ENCODE data around the gene TAP2. TPM values are rescaled to one million over a fixed set of nuclear protein-coding genes. Genes with fewer than 3 reads are reported as not detected.

The TAP2 gene
- polyA plus RNA-seq, 1 of the 3 experiments (the other 2 are of a cell fraction) = 19.9 TPM

- peaks cover 0 to 7% of the 10 kb centered on the region in 2 experiments; a peak in 1 of 4 replicates for H3K4me1 ChIP-seq (ENCODE audit: control insufficient read depth in 1 of 2, insufficient read depth in 2 of 2, low read depth in 1 of 2, low read length in 1 of 2)
- no peak overlapping the region for H3K4me3 ChIP-seq (ENCODE audit: low read depth in 2 of 2, low read length in 1 of 2)
- no peaks in the 10 kb centered on the region for H3K79me2 ChIP-seq (ENCODE audit: insufficient read depth)
- 78% methylated on average over 5 of the region's 5 CpGs for WGBS (ENCODE audit: low lambda C conversion rate)
- TF ChIP-seq MEF2A (IDR thresholded peaks at IDR 0.05; ENCODE audit: borderline replicate concordance, low read depth) (no peak), REST (IDR thresholded peaks at IDR 0.05; ENCODE audit: low read depth, low read length) (no peak), GATA2 (CRISPR knock-in tag; IDR thresholded peaks at IDR 0.05) (no peak), YY1 (IDR thresholded peaks at IDR 0.05; ENCODE audit: low read depth) (no peak), NRF1 (IDR thresholded peaks at IDR 0.05; ENCODE audit: low read depth, low read length) (no peak)
- POLR2A ChIA-PET = no interaction called here
- no peak overlapping the region for H2AFZ ChIP-seq (ENCODE audit: low read depth)
- peaks cover under 1% of the 10 kb centered on the region for H3F3A ChIP-seq (replicated peaks; ENCODE audit: insufficient read depth)
- H3K9me2 ChIP-seq = no peaks in the 10 kb centered on the region
- no peaks in the 10 kb centered on the region for H4K20me1 ChIP-seq (ENCODE audit: insufficient read depth)
- DNase-seq = no peak
- peaks cover 8 to 20% of the 10 kb centered on the region in 2 experiments for H3K36me3 ChIP-seq (replicated peaks in 1 of 2; ENCODE audit: control insufficient read depth in 1 of 2, insufficient read depth in 2 of 2, low read length in 1 of 2)
- CTCF ChIA-PET = interaction anchor here (2.6 to 3.2 kb wide), 2 partner anchors 20 to 35 kb away, joined by 7 to 20 read pairs; partner anchors contain the start of genes PSMB9 and TAP1
- no peak overlapping the region for H3K27ac ChIP-seq (ENCODE audit: low read depth in 2 of 2, low read length in 1 of 2)
- H3K9me3 ChIP-seq = no peaks in the 10 kb centered on the region
- H3K9ac ChIP-seq = no peak overlapping the region
- H3K4me2 ChIP-seq = no peak overlapping the region
- H3K27me3 ChIP-seq (ENCODE audit: insufficient read depth) = no peaks in the 10 kb centered on the region
Measured at GRCh38 chr6:32833664-32834063, 4.9 kb downstream of the TAP2 start.

GRCh38 chr6:32832535-32832934, 6.0 kb downstream of the TAP2 start:
- Histone ChIP-seq H3K9me3 (no peaks in the 10 kb centered on the region), H3K9me2 (no peaks in the 10 kb centered on the region), H2AFZ (ENCODE audit: low read depth) (no peak overlapping the region), H3K4me1 (ENCODE audit: control insufficient read depth in 1 of 2, insufficient read depth in 2 of 2, low read depth in 1 of 2, low read length in 1 of 2) (peaks cover 0 to 2% of the 10 kb centered on the region in 2 experiments; a peak in 1 of 4 replicates), H3K79me2 (ENCODE audit: insufficient read depth) (no peaks in the 10 kb centered on the region), H3K36me3 (replicated peaks in 1 of 2; ENCODE audit: control insufficient read depth in 1 of 2, insufficient read depth in 2 of 2, low read length in 1 of 2) (peaks cover 8 to 20% of the 10 kb centered on the region in 2 experiments), H3K4me2 (no peak overlapping the region), H3F3A (replicated peaks; ENCODE audit: insufficient read depth) (no peaks in the 10 kb centered on the region), H4K20me1 (ENCODE audit: insufficient read depth) (no peaks in the 10 kb centered on the region), H3K27me3 (ENCODE audit: insufficient read depth) (no peaks in the 10 kb centered on the region), H3K27ac (ENCODE audit: low read depth in 2 of 2, low read length in 1 of 2) (no peak overlapping the region), H3K4me3 (ENCODE audit: low read depth in 2 of 2, low read length in 1 of 2) (no peak overlapping the region), H3K9ac (no peak overlapping the region)
- WGBS (ENCODE audit: low lambda C conversion rate) = 97% methylated on average over 13 of the region's 13 CpGs
- TF ChIP-seq CTCF (IDR thresholded peaks at IDR 0.05) (no peak), SMC3 (IDR thresholded peaks at IDR 0.05; ENCODE audit: low read depth, low read length) (no peak), ZBTB33 (IDR thresholded peaks at IDR 0.05; ENCODE audit: borderline replicate concordance, low read depth) (no peak)
- ChIA-PET CTCF (interaction anchor here (0.5 to 3.2 kb wide), 4 partner anchors 10 to 116 kb away, joined by 3 to 20 read pairs (median 5); partner anchors contain the start of genes PSMB9 and TAP1), POLR2A (no interaction called here)
- DNase-seq = no peak
